Coronary artery (tissue), 2 donors: ENCODE measurements around the gene SSU72.

ENCODE experiments used
- DNase-seq: peaks from one replicate; pipeline ENCODE4 v3.0.0-alpha.2; 2017; ENCODE audit warnings: low spot score
- H3K27ac ChIP-seq, 2 donors: fragments of 200-600 bp; sonication (generic); one replicate each; pipeline ENCODE4 v1.5.1; 2016 to 2019
- H3K4me3 ChIP-seq: fragments of 200-600 bp; sonication (generic); 2 replicates; pipeline ENCODE4 v1.5.1; 2016; ENCODE audit warnings: mild to moderate bottlenecking, moderate library complexity
- TF ChIP-seq, protein P1 (sequence below): fragments of 200-600 bp; sonication (generic); IDR thresholded peaks from one replicate; pipeline ENCODE4 v1.5.1; 2019; ENCODE audit warnings: antibody characterized with exemption

The SSU72 gene

DNA sequence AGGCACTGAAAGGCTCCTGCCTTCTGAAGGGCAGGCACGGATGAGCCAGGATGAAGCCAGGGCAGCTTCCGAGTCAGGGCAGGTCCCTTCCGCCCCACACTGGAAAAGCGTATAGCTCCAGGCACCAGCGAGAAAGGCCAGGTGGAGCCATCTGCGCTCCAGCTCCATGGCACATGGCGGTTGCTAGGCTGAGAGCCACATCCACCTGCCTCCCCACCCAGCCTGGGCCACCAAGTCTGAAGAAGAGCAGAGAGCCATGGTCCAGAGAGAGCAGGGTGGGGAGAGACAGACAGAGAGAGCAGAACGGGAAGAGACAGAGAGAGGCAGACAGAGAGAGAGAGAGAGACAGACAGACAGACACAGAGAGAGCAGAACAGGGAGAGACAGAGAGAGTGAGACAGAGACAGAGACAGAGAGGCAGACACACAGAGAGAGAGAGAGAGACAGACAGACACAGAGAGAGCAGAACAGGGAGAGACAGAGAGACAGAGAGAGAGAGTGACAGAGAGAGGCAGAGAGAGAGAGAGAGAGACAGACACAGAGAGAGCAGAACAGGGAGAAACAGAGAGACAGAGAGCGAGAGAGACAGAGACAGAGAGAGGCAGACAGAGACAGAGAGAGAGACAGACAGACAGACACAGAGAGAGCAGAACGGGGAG is 20.1 kb upstream of the SSU72 start:
- TF ChIP-seq, protein P1, sequence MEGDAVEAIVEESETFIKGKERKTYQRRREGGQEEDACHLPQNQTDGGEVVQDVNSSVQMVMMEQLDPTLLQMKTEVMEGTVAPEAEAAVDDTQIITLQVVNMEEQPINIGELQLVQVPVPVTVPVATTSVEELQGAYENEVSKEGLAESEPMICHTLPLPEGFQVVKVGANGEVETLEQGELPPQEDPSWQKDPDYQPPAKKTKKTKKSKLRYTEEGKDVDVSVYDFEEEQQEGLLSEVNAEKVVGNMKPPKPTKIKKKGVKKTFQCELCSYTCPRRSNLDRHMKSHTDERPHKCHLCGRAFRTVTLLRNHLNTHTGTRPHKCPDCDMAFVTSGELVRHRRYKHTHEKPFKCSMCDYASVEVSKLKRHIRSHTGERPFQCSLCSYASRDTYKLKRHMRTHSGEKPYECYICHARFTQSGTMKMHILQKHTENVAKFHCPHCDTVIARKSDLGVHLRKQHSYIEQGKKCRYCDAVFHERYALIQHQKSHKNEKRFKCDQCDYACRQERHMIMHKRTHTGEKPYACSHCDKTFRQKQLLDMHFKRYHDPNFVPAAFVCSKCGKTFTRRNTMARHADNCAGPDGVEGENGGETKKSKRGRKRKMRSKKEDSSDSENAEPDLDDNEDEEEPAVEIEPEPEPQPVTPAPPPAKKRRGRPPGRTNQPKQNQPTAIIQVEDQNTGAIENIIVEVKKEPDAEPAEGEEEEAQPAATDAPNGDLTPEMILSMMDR, result no peak
- no peak for DNase-seq
- Histone ChIP-seq H3K4me3 (no peak overlapping the region), H3K27ac (no peak overlapping the region)

DNA sequence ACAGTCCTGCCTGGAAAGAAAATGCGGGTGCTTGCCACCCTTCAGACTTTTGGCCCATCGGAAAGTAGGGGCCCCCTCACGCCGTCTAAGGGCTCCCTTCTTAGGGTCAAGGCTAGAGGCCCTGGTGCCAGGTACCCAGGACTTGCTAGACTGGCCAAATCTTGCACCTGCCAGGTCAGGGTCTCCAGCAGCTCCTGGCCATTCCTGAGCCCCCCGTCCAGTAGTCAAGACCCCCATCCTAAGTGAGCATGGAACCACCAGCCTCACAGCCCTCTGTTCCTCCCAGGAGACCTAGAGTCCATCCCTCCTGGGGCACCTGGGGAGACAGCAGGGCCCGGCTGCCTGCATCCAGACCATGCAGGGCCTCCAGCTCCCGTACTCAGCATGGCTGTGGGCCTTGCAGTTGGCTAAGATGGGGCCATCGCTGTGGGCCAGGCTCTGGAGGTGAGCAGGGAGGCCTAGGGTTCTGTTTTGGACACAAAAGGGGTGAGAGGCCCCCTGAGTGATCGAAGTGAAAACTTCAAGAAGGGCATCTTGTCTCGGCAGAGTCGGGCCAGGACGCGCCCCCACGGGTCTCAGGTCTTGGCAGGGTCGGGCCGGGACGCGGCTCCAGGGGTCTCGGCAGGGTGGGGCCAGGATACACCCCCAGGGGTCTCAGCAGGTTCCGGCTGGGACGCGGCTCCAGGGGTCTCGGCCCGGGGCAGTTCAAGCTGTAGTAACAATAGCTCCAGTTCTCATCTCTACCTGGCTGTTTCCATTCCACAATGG is 19.4 kb upstream of the SSU72 start:
- DNase-seq, result no peak
- Histone ChIP-seq H3K27ac (no peak overlapping the region), H3K4me3 (no peak overlapping the region)
- TF ChIP-seq, protein P1, result no peak

DNA sequence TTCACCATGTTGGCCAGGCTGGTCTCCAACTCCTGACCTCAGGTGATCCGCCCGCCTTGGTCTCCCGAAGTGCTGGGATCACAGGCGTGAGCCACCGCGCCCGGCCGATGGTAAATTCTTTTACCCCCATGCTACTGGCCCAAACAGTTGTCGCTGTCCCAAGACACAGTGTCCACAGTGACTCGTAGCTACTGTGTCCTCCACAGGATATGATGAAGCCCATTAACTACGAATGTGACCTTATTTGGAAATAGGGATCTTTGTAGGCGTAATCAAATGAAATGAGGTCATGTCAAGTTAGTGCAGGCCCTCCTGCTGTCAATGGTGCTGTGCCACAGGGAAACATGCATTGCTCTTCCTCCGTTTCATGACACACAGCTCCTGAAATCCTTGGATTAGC is 16.8 kb upstream of the SSU72 start:
- no peak for DNase-seq
- Histone ChIP-seq H3K27ac (no peak overlapping the region), H3K4me3 (no peak overlapping the region)
- TF ChIP-seq, protein P1, result no peak

DNA sequence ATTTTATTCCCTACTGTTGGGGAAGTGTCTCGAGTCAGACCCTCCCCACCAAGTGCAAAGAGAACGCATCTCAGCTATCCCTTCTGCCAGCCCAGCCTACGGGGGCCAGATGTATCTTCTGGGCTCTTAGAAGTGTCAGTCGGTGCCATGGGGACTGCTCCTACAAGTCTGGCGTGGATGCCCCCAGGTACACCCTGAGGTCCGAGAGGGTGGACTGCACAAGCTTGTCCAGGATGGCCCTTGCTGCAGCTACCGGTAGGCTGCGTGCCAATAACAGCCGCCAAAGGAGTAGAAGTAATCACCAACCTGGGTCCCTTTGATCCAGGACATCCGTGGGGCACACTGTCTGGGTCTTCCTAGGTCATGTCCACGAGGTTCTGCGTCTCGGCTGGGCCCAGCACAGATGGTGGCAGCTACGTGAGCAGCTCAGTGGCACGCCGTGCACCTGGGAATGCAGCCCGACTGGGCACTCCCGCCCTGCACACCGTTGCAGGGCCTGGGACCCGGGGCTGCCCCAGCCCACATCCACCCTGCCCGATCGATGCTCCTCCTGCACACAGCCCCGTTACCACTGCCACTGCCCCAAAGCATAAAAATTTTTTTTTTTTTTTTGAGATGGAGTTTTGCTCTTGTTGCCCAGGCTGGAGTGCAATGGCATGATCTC is 8.8 kb upstream of the SSU72 start:
- Histone ChIP-seq H3K4me3 (no peak overlapping the region), H3K27ac (no peak overlapping the region)
- no peak for DNase-seq
- TF ChIP-seq, protein P1, result no peak

DNA sequence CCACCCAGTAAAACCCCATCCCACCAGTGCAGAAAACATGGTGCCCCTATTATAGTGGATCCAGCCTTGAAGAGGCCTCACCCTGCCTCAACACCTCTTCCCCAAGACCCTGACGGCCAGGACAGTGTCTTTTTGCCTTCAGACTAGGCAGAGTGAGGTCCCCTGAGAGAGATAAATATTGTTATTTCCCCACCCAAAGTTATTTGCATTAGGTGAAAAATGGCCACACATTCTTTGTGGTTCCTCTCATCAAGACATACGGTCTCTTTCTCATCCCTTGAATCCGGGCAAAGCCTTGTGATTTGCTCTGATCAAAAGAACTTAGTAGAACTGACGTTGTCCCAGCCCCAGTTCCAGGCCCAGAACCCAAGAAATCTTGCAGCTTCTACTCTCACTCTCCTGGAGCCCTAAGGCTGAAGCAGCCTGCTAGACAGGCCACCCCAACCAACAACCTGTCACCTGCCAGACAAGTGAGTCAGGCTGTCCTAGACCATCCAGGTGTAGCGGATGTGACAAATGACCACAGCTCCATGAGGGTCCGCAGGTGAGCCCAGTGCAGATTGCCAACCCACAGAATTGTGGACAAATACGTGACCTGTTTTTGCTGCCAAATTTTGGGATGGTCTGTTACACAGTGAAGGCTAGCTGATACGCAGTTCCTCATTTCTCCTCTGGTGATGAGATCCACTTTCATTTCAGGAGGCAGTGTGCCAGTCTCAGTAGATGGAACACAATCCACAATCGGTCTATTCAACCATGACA is 8.1 kb upstream of the SSU72 start:
- DNase-seq, result no peak
- H3K27ac ChIP-seq, result no peak overlapping the region
- H3K4me3 ChIP-seq, result no peak overlapping the region
- TF ChIP-seq, protein P1, result no peak

DNA sequence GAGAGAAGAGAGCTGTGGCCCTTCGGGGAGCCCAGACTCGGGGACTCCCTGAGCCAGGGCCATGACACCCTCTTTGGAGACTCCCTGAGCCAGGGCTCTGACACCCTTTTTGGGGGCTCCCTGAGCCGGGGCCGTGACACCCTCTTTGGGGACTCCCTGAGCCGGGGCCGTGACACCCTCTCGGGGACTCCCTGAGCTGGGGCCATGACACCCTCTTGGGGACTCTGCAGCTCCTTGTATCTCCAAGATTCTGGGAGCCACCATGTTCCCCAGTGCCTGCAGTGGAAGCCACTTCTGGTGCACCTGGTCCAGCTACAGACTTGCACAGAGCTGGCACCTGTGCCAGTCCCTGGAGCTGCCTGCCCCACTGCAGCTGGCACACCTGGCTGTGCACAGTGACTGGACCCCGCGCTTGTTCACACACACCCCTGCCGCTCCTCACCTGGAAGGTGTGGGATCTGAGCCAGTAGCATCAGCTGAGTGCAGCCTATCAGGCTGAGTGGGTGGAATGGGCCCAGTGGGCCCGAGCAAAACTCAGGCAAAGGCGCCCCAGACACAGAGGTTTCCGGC is 3.8 kb upstream of the SSU72 start:
- no peak for DNase-seq
- no peak overlapping the region for H3K27ac ChIP-seq
- no peak overlapping the region for H3K4me3 ChIP-seq
- TF ChIP-seq, protein P1, result no peak
